PFSK-1 (cell line): ENCODE measurements around the gene VGLL2.

Experiments used
- FOXP2 ChIP-seq: optimal IDR thresholded peaks from 2 replicates; pipeline ENCODE3; 2011; ENCODE audit warnings: borderline replicate concordance, control low read depth, inconsistent platforms; ENCODE audit not compliant: insufficient read depth; ENCODE audit errors: extremely low read length, extremely low read depth
- POLR2AphosphoS5 ChIP-seq: IDR thresholded peaks from 2 replicates; pipeline ENCODE4 v1.6.1; 2012; ENCODE audit warnings: low read depth, mild to moderate bottlenecking, control low read depth, low read length, moderate library complexity
- REST ChIP-seq, 2 experiments: IDR thresholded peaks; 2 replicates each; pipeline versions ENCODE4 v1.6.1 to v1.8.0; 2011 to 2012; ENCODE audit warnings: low read depth in 2 of 2, low read length in 2 of 2, control low read depth in 1 of 2, inconsistent platforms in 1 of 2, mild to moderate bottlenecking in 1 of 2, moderate library complexity in 1 of 2; ENCODE audit not compliant: insufficient read depth in 1 of 2
- SIN3A ChIP-seq: IDR thresholded peaks from 2 replicates; pipeline ENCODE4 v1.6.1; 2012; ENCODE audit warnings: mild to moderate bottlenecking, low read length, moderate library complexity, borderline replicate concordance; ENCODE audit not compliant: insufficient read depth
- TAF1 ChIP-seq: IDR thresholded peaks from 2 replicates; pipeline ENCODE4 v1.6.1; 2012; ENCODE audit warnings: low read length, control low read depth, borderline replicate concordance; ENCODE audit not compliant: insufficient read depth

VGLL2 gene

GRCh38 chr6:117253785-117254184 lies 11.6 kb upstream of the VGLL2 start:
- TF ChIP-seq POLR2AphosphoS5: no peak
- no peak for TF ChIP-seq REST (IDR thresholded peaks at IDR 0.05; ENCODE audit: insufficient read depth in 1 of 2, low read depth in 2 of 2, low read length in 2 of 2)
- TF ChIP-seq SIN3A: no peak
- no peak for TF ChIP-seq FOXP2
- TF ChIP-seq TAF1: no peak

DNA sequence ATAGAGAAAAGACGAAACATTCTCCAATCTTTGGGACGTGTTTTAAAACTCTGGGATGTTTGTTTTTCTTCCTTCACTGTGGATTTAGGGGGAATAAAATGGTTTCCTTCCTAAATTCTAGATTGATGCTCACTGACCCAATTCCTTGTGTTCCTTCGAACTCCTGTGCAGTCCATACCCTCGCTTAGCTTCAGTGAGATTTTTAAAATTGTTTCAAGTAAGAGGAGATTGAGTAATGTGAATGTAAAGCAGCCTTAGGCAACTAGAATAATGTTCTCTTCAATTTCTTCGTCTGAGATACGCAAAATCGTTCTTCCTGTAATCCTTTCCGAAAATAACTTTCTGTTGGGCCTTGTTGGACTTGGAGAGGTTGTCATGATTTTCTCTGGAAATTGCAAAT lies 2.6 kb upstream of the VGLL2 start:
- TF ChIP-seq POLR2AphosphoS5 (no peak), SIN3A (no peak), TAF1 (no peak), FOXP2 (no peak), REST (IDR thresholded peaks at IDR 0.05; ENCODE audit: insufficient read depth in 1 of 2, low read depth in 2 of 2, low read length in 2 of 2) (no peak)

GRCh38 chr6:117263353-117263927 lies 1.9 kb upstream of the VGLL2 start:
- TF ChIP-seq TAF1: no peak
- no peak for TF ChIP-seq POLR2AphosphoS5
- TF ChIP-seq SIN3A: no peak
- no peak for TF ChIP-seq REST (IDR thresholded peaks at IDR 0.05; ENCODE audit: insufficient read depth in 1 of 2, low read depth in 2 of 2, low read length in 2 of 2)
- TF ChIP-seq FOXP2: no peak

DNA sequence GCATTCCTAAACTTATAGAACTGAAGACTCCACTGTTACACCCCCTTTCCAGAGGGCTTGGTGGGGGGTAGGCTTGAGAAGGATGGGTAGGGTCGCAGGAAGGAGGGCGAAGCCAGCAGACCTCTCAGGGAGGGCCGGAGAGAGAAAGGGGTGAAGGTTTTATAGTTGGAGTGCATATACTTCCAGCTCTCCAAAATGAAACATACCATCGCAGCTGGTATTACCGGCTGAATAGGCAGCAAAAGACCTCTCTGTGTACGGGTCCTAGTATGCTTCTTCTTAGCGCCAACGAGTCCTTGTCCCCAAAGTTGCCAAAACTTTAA lies 1.0 kb upstream of the VGLL2 start:
- TF ChIP-seq TAF1: no peak
- no peak for TF ChIP-seq REST (IDR thresholded peaks at IDR 0.05; ENCODE audit: insufficient read depth in 1 of 2, low read depth in 2 of 2, low read length in 2 of 2)
